ENCODE measurements around the gene ATP2C2.
"Not testable (repeated sequence)": the region's sequence is repeated elsewhere in the genome, so short reads cannot be mapped to it uniquely, and the experiment has no call there.

ATP2C2 gene

GRCh38 chr16:84331998-84332780 lies 36.1 kb upstream of the ATP2C2 start:
- TF ChIP-seq, protein P1, sequence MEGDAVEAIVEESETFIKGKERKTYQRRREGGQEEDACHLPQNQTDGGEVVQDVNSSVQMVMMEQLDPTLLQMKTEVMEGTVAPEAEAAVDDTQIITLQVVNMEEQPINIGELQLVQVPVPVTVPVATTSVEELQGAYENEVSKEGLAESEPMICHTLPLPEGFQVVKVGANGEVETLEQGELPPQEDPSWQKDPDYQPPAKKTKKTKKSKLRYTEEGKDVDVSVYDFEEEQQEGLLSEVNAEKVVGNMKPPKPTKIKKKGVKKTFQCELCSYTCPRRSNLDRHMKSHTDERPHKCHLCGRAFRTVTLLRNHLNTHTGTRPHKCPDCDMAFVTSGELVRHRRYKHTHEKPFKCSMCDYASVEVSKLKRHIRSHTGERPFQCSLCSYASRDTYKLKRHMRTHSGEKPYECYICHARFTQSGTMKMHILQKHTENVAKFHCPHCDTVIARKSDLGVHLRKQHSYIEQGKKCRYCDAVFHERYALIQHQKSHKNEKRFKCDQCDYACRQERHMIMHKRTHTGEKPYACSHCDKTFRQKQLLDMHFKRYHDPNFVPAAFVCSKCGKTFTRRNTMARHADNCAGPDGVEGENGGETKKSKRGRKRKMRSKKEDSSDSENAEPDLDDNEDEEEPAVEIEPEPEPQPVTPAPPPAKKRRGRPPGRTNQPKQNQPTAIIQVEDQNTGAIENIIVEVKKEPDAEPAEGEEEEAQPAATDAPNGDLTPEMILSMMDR (conservative IDR thresholded peaks at IDR 0.05): no peak
- no peak overlapping the region for H3K27ac ChIP-seq

GRCh38 chr16:84332975-84333684 lies 35.2 kb upstream of the ATP2C2 start:
- no peak for TF ChIP-seq ZFX (IDR thresholded peaks at IDR 0.05)
- TF ChIP-seq, protein P1 (conservative IDR thresholded peaks at IDR 0.05): no peak

GRCh38 chr16:84334058-84334457 lies 34.3 kb upstream of the ATP2C2 start:
- no peak for TF ChIP-seq ZFX (IDR thresholded peaks at IDR 0.05)
- TF ChIP-seq, protein P1 (conservative IDR thresholded peaks at IDR 0.05): no peak
- peak overlapping the region; percentile 19 for H3K27ac ChIP-seq

More at GRCh38 chr16:84332975-84333684, 35.2 kb upstream of the ATP2C2 start:
- H3K27ac ChIP-seq: peak overlapping the region; percentile 19

DNA sequence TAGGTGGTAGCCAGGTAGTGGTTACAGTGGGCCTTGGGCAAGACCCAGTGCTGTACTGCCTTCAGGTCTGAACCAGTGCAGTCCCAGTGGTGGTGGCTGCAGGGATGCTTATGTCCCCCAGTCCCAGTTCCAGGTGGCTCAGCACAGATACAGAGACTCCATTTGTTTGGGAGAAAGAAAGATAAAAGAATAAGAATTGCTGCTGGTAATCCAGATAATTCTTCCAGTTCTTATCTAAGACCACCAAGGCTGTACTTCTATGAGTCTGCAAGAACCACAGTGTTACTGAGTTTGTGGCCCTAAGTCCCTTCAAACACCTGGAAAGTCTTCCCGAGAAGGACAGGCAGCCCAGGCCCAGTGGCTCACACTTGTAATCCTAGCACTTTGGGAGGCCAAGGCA lies 33.9 kb upstream of the ATP2C2 start:
- no peak overlapping the region; the same call in 1 of the 2 replicates for H3K27ac ChIP-seq
- TF ChIP-seq, protein P1 (conservative IDR thresholded peaks at IDR 0.05): no peak
- TF ChIP-seq ZFX (IDR thresholded peaks at IDR 0.05): no peak

DNA sequence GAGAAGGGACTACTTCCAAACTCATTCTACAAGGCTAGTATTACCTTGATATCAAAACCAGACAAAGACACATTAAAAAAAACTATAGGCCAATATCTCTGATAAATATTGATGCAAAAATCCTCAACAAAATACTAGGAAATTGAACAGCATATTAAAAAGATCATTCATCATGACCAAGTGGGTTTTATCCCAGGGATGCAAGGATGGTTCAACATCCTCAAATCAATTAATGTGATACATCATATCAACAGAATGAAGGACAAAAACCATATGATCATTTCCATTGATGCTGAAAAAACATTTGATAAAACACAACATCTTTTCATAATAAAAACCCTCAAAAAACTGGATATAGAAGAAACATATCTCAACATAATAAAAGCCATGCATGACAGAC lies 31.1 kb upstream of the ATP2C2 start:
- not testable (repeated sequence) for H3K27ac ChIP-seq

GRCh38 chr16:84339311-84339710 lies 29.0 kb upstream of the ATP2C2 start:
- no peak overlapping the region for H3K27ac ChIP-seq
- no peak for TF ChIP-seq ZFX (IDR thresholded peaks at IDR 0.05)
- TF ChIP-seq, protein P1 (conservative IDR thresholded peaks at IDR 0.05): no peak

DNA sequence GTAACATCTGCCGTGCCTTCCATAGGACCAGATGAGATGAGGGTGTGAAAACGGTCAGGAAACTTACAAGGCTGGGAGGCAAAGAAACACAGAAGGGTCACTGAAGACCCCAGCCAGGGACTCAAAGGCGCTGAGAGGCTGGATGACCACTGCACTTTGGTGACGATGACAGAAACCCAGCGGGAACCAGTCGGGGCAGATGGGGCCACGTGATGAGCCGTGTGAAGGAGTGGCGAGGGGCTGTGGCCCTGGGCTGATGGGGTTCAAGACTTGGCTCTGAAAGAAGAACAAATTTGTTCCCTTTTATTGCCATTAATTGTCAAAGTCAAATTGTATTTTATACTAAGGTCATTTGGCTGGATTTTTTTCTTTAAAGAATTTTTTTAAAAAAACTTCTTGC lies 28.6 kb upstream of the ATP2C2 start:
- TF ChIP-seq, protein P1 (conservative IDR thresholded peaks at IDR 0.05): no peak
- no peak for TF ChIP-seq ZFX (IDR thresholded peaks at IDR 0.05)

More for the DNA sequence above, 28.6 kb upstream of the ATP2C2 start:
- no peak overlapping the region for H3K27ac ChIP-seq

Data from C4-2B (cell line).